HG03354 (cell line): ENCODE measurements around the gene HOXA2.
A peak's percentile ranks its signal among the peaks of the same experiment; 100 is the strongest.

ENCODE experiments used
- ATAC-seq: cut with Tn5 transposase; IDR thresholded peaks from one replicate; pipeline ENCODE4 v1.9.1; 2021; ENCODE audit warnings: mild to moderate bottlenecking; ENCODE audit not compliant: unreplicated experiment, poor library complexity, severe bottlenecking

Gene HOXA2

DNA sequence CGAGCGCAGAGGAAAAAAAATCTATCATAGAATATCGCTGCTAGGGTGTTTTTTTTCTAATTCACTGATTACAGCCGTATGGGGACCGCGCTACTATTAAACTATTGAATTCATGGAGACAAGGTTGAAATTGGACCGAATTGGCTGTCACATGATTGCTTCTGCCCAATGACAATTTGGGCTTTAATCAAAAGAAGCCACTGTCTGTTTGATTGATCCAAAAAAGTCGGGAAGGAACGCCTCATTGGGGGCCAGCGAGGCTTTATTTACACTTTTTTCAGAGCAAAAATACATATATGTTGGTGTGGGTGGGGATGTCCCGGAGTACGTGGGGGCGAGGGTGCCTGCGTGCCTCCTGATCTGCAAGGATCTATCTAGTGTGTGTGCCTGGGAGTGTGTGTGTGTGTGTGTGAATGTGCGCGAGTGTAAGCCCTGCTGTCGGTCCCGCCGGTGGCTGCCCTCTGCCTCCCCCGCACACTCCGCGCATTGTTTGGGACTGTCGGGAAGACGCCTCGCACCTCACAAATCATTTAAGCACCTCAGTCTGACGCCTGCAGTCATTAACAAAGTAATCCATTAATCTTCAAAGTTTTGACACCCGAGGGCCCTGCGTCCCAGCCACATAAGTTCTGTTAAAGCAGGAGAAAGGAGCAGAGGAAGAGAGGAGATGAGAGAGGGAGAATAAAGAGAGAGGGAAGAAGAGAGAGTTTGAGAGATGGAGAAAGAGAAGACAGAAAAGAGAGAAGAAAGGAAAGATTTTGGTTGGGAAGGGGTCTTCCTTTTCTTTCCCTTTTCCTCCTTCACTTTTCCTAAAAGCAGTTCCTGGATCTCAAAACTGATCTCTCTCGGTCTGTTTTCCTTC, at the start of gene HOXA2:
HOXA2 (minus strand) TSS at position 103 of the 862 bp plus-strand sequence. CDS start 183 bp downstream, outside the sequence.
- ATAC-seq = no peak

DNA sequence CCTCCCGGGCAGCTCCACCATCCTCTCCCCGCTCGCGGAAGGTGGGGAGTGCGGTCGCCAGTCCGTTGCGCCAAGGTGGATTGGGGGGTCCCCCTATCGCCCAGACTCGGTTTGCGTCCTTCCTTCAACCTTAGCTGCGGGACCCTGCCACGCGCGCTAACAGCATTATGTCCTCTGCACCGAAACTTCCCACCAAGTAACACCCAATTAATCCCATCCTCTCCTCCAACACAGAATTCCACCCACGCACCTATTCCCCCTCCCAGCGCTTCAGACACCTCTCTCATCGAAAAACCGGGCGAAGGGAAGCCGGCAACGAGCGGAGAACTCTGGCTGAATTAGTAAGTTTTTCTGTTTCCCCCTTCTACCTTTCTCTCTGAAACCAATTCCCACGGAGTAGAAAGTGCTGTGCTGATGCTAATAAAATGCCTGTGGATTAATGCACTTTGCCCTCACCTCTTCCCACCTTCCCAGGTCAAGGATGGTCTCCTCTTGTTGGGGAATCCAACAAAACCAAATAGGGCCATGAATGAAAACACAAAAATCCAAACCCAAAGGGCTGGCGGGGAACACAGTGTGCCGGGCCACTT, 49.0 kb upstream of the HOXA2 start:
- ATAC-seq = no peak

DNA sequence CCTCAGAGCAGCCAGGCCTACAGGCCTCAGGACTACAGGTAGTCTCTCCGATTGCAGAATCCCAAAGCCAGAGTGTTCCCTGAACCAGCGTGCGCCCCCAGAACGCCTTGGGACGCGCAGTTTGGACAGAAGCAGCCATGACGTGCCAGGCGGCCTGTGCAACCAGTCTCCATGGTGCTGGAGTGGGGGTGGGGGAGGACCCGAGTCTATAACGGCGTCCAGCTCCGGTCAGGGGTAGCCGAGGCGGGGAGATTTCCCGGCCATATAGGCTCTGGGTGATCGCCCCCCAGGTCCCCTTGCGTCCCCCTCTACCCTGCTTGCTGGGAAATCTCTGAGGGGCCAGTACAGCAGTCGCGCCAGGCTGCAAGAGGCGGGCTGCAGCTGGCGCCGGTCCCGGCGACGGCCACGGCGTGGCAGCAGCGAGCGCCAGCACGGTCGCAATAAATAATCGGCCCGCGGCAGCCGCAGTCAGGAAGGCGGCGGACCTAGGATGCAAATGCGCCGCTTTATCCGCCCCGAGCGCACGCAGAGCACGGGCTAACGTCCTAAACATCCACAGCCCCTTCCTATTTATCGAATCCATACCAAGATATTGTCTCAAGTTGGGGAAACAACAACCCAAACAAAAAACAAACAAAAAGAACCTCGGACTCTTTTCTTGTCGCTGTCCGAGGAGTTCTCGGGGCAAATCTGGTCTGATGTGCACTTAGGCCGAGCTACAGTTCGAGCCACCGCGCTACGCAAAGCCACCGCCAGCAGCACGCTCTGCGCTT, 48.3 kb upstream of the HOXA2 start:
- peak; percentile 80 for ATAC-seq

- ATAC-seq = no peak
These were observed 47.5 kb upstream of the HOXA2 start for GRCh38 chr7:27149842-27150567.

DNA sequence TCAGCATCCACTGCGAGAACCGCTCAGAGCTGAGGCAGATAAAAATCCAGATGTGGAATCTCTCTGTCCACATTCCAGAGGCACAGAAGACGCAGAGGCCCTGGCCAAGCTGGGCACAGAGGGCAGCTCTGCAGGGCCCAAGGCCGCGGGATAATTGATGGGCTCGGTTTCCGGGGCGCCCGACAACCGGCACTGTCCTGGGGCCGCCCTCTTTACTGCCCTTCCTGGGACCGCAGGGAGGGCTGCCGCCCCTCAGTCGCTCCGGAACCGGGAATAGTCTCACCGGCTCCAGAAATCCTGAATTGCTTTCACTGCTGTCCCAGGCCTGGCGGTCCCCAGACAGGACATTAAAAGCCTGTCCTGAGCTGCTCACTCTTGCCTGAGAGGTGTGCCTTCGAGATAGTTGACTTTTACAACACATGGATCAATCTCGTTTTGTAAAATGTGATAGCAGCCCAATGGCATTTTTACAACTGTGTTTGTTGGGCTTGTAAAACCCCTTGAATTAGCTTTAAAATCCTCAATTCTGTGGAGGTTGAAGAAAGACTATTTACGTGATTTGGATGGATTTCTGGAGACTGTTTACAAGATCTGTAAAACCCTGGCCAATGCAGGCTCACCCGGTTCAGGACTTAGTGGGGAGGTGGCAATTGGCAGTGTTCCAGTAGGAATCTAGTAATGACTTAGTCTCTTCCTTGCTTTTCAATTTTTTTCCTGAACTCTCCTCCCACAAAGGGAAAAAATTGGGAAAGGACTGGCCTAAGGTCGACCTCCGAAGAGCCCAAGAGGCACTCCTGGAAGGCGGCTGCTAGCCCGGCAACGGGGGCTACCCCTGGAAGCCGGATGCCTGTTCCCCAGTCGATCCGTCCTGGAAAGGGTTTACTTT, 46.5 kb upstream of the HOXA2 start:
- ATAC-seq = no peak

DNA sequence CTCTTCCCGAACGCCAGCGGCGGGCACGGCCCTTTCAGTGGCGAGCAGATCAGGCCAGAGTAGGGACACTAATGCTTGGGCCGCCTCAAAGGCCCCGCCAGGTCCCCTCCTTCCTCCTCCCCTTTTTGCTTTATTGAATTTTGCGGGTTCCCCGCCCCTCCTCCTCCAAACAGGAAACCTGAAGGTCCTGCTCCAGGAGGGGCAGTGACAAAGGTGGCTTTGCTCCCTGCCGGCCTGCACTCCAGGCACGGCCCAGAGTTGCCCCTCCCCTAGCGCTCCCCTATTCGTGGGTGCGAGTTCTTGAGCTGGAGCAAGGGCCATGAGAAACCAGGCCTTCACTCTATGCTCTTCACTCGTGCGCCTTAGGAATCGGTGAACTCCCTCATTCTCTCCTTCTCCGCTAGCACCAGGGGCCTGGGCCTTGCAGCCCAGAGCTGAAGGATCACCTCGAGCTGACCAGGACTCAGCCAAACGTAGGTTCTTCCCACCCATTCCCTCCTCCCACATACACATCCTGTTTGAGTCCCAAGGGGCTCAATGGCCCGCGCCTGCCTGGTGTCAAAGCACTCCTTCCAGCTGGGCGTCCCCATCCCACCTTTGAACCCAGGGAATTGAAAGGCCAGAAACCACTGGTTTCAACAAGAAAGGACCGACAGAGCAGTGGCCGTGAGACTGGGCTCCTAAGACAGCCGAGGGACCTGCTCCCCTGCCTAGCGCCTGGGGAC, 45.7 kb upstream of the HOXA2 start:
- ATAC-seq = no peak

- no peak for ATAC-seq
These were observed 44.9 kb upstream of the HOXA2 start, which contains the start of gene HOXA6 for GRCh38 chr7:27147199-27148030. HOXA6 (minus strand) TSS chr7:27147774; CDS start chr7:27147749, 25 bp downstream.

DNA sequence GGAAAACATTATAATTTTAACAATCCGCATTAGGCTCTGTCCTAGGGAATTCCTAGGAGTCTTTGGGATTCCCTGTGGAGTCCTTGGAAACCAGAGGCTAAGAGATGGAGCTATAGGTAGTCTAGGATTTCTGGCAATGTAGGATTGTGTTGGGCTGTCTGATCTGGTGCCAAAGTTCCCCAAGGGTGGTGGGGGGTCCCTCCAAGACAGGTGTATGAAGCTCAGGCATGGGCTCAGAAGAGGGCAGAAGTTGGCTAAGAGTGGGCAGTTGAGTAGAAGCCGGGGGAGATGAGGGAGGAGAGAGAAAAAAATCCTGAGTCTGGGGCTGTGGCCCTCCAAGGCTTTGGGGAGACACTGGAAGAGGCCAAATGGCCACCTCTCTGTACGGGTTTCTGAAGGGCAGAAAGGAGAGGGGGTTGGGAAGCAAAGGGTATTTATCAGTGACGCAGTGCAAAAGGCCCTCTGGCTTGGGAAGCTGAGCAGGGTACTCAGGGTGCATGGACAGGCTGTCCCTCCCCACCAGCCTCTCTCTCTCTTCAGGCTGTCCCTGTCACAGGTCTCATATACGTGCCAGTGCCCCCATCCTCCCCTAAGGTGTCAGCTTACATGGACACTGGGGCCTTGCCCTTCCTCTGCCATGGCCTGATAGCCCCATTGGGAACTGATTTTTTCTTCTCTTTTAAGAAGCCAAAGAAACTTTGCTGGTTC, 44.2 kb upstream of the HOXA2 start:
- ATAC-seq = no peak

DNA sequence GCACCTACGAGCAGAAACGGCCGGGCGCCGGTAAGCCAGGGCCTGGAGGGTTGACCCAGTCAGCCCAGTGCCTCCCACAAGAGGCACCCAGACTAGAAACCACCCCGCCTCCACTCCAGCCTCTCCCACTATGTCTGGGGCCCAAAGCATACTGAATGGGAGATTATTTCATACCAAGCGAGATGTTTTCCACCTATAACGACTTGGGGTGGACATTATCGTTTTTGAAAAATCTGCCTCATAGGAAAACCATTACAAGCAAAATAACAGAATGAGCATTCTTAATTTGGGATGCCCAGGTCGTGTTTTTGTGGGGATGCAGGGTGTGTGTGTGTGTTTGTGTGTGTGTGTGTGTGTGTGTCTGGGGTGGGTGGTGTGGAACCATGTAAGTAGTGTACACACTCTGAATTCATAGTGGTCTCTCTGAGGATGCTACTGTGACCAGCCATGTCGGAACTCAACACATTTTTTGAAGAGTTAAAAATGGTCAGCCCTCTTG, 43.5 kb upstream of the HOXA2 start:
- ATAC-seq = no peak

- no peak for ATAC-seq
These were observed 42.9 kb upstream of the HOXA2 start for GRCh38 chr7:27145165-27145913.

- no peak for ATAC-seq
These were observed 42.3 kb upstream of the HOXA2 start for GRCh38 chr7:27144781-27145164.

DNA sequence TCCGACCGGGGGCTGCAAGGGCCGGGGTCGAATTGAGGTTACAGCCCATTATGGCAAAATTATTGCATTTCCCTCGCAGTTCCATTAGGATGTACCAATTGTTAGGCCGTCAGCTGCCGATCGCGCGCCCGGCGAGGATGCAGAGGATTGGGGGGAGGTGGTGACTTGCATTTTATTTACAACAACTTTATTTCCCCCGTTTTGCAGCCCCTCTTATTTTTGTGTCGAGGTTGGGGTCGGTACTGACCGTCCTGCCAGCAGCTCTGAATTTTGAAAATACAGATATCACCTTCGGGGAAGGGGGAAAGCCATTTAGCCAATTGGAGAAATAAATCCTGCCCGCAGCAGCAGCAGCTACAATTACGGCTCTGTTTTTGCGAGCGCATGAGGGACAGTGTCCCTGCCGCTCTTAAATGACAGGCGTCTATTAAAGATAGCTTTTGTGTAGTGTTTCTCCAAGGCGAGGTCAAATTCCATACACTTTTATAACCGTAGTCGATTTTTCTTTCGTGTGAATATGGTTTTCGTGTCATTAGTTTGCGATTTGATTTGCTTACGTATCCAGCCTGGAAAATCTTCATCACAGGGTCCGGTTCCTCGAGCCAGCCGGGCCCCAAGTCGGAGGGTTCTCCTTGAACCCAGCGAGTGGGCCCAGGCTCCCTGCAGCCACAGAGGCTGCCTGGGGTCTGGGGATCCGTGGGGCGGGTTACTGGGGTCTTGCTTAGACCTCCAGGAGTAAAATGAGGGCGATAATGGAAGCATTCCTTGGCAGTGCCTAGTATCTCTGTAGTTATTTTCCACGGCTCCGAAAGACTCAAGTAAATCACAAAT, 41.7 kb upstream of the HOXA2 start:
- no peak for ATAC-seq

GRCh38 chr7:27143023-27143949, 40.8 kb upstream of the HOXA2 start, which contains the start of gene HOXA5:
HOXA5 (minus strand) TSS chr7:27143681; CDS start chr7:27143607, 74 bp downstream.
- no peak for ATAC-seq

GRCh38 chr7:27142580-27143022, 40.1 kb upstream of the HOXA2 start:
- ATAC-seq = no peak
